Mesendoderm (in vitro differentiated cells): ENCODE measurements around the gene SPNS3.

ENCODE experiments used
- DNase-seq: peaks from one replicate; pipeline ENCODE4 v3.0.0; 2013
- H2AK5ac ChIP-seq: 2 replicates; pipeline ENCODE4 v1.6.1; 2013; ENCODE audit warnings: low read length, inconsistent platforms
- H2BK120ac ChIP-seq: 2 replicates; pipeline ENCODE4 v1.6.1; 2013; ENCODE audit warnings: low read depth, mild to moderate bottlenecking, low read length, moderate library complexity, mixed read lengths
- H2BK15ac ChIP-seq: replicated peaks from 2 replicates; pipeline ENCODE4 v1.6.1; 2013; ENCODE audit warnings: low read depth, mild to moderate bottlenecking, moderate library complexity
- H2BK5ac ChIP-seq: 2 replicates; pipeline ENCODE4 v1.6.1; 2013; ENCODE audit warnings: low read length, inconsistent platforms
- H3K18ac ChIP-seq: 2 replicates; pipeline ENCODE4 v1.6.1; 2013; ENCODE audit warnings: mild to moderate bottlenecking, low read length, mixed read lengths
- H3K23ac ChIP-seq: one replicate; pipeline ENCODE4 v1.6.1; 2013; ENCODE audit warnings: low read length
- H3K27ac ChIP-seq: 2 replicates; pipeline ENCODE4 v1.5.1; 2013; ENCODE audit warnings: low read depth, mild to moderate bottlenecking, inconsistent platforms, low read length, moderate library complexity
- H3K27me3 ChIP-seq: 2 replicates; pipeline ENCODE4 v1.6.1; 2013; ENCODE audit warnings: low read length, control low read depth, mild to moderate bottlenecking, inconsistent platforms; ENCODE audit not compliant: insufficient read depth, poor library complexity
- H3K36me3 ChIP-seq: 2 replicates; pipeline ENCODE4 v1.6.1; 2013; ENCODE audit warnings: low read length, inconsistent platforms; ENCODE audit not compliant: control insufficient read depth, insufficient read depth
- H3K4ac ChIP-seq: one replicate; pipeline ENCODE4 v1.6.1; 2013; ENCODE audit warnings: low read depth, mild to moderate bottlenecking, low read length, moderate library complexity
- H3K4me1 ChIP-seq: 2 replicates; pipeline ENCODE4 v1.6.1; 2013; ENCODE audit warnings: low read depth, low read length, inconsistent platforms; ENCODE audit not compliant: control insufficient read depth
- H3K4me2 ChIP-seq: 2 replicates; pipeline ENCODE4 v1.6.1; 2013; ENCODE audit warnings: low read length
- H3K4me3 ChIP-seq: 2 replicates; pipeline ENCODE4 v1.5.1; 2013; ENCODE audit warnings: mild to moderate bottlenecking, low read length
- H3K56ac ChIP-seq: one replicate; pipeline ENCODE4 v1.6.1; 2013; ENCODE audit warnings: low read length
- H3K79me1 ChIP-seq: 2 replicates; pipeline ENCODE4 v1.6.1; 2013; ENCODE audit warnings: low read length, inconsistent platforms
- H3K79me2 ChIP-seq: 2 replicates; pipeline ENCODE4 v1.6.1; 2013; ENCODE audit warnings: mild to moderate bottlenecking, low read length; ENCODE audit not compliant: control insufficient read depth, insufficient read depth
- H3K9ac ChIP-seq: 2 replicates; pipeline ENCODE4 v1.6.1; 2013; ENCODE audit warnings: low read length, inconsistent platforms
- H4K5ac ChIP-seq: one replicate; pipeline ENCODE4 v1.6.1; 2013; ENCODE audit warnings: low read length
- H4K8ac ChIP-seq: one replicate; pipeline ENCODE4 v1.6.1; 2013; ENCODE audit warnings: low read depth, mild to moderate bottlenecking, control low read depth, low read length, moderate library complexity
- WGBS: extraction: QIAGEN DNeasy Blood & Tissue Kit; methylation state at CpG from one replicate; pipeline ENCODE4 v1.1.7; 2013; ENCODE audit warnings: low lambda C conversion rate, missing lambda C conversion rate; ENCODE audit not compliant: insufficient coverage; ENCODE audit errors: extremely low coverage; 5-methylcytosine and 5-hydroxymethylcytosine counted together

Gene SPNS3

GRCh38 chr17:4475001-4475400, 41.3 kb downstream of the SPNS3 start:
- H3K56ac ChIP-seq, result no peak overlapping the region
- no peak overlapping the region for H3K18ac ChIP-seq
- no peak overlapping the region for H3K23ac ChIP-seq
- no peak overlapping the region for H2BK120ac ChIP-seq
- no peaks in the 10 kb centered on the region for H3K27me3 ChIP-seq
- H2BK5ac ChIP-seq, result no peak overlapping the region
- no peak overlapping the region for H3K4ac ChIP-seq
- no peak overlapping the region for H2AK5ac ChIP-seq
- no peak overlapping the region for H4K5ac ChIP-seq
- no peaks in the 10 kb centered on the region for H3K36me3 ChIP-seq
- no peak overlapping the region for H2BK15ac ChIP-seq
- H3K79me1 ChIP-seq, result no peaks in the 10 kb centered on the region
- no CpG with 5 or more reads among the region's 9 CpGs for WGBS
- no peak overlapping the region for H3K9ac ChIP-seq
- H3K4me2 ChIP-seq, result no peak overlapping the region
- no peaks in the 10 kb centered on the region for H3K79me2 ChIP-seq
- no peak overlapping the region for H3K4me3 ChIP-seq
- no peak overlapping the region for H3K27ac ChIP-seq
- H3K4me1 ChIP-seq, result no peaks in the 10 kb centered on the region
- DNase-seq, result peak; percentile 34
- no peak overlapping the region for H4K8ac ChIP-seq

GRCh38 chr17:4475463-4475862, 41.7 kb downstream of the SPNS3 start:
- no peak overlapping the region for H2BK5ac ChIP-seq
- no peaks in the 10 kb centered on the region for H3K27me3 ChIP-seq
- H2BK120ac ChIP-seq, result no peak overlapping the region
- H4K5ac ChIP-seq, result no peak overlapping the region
- H3K56ac ChIP-seq, result no peak overlapping the region
- H3K23ac ChIP-seq, result no peak overlapping the region
- H3K4ac ChIP-seq, result no peak overlapping the region
- no peak overlapping the region for H3K4me3 ChIP-seq
- H3K18ac ChIP-seq, result no peak overlapping the region
- no peak overlapping the region for H3K9ac ChIP-seq
- no peak overlapping the region for H3K4me2 ChIP-seq
- H3K79me1 ChIP-seq, result no peaks in the 10 kb centered on the region
- no peak for DNase-seq
- no CpG with 5 or more reads among the region's 7 CpGs for WGBS
- H3K27ac ChIP-seq, result no peak overlapping the region
- no peaks in the 10 kb centered on the region for H3K79me2 ChIP-seq
- H3K4me1 ChIP-seq, result no peaks in the 10 kb centered on the region
- no peak overlapping the region for H2BK15ac ChIP-seq
- no peak overlapping the region for H2AK5ac ChIP-seq
- H3K36me3 ChIP-seq, result no peaks in the 10 kb centered on the region
- H4K8ac ChIP-seq, result no peak overlapping the region

DNA sequence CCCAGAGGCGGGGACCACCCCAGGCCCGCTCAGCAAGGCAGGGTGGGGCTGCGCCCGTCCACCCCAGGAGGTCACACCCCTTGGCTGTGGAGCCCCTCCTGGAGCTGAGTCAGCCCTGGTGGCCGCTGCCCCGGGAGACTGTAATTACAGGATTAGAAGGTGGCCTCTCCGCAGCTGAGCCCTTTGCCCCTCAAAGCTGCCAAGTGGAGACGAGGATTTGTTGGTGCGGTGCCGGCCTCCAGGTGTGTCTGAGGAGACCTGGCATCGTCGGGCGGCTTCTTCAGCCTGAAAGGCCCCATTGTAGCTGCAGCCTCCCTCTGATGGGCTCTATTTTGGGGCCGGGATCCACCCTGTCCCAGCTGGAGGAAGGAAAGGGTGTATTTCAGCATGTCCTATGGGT, 42.3 kb downstream of the SPNS3 start:
- WGBS, result no CpG with 5 or more reads among the region's 14 CpGs
- H3K4ac ChIP-seq, result no peak overlapping the region
- H3K4me1 ChIP-seq, result no peaks in the 10 kb centered on the region
- no peak overlapping the region for H3K18ac ChIP-seq
- H3K79me1 ChIP-seq, result no peaks in the 10 kb centered on the region
- H4K5ac ChIP-seq, result no peak overlapping the region
- H2BK15ac ChIP-seq, result no peak overlapping the region
- no peak overlapping the region for H3K23ac ChIP-seq
- no peak overlapping the region for H2BK120ac ChIP-seq
- no peak for DNase-seq
- no peak overlapping the region for H3K56ac ChIP-seq
- no peaks in the 10 kb centered on the region for H3K27me3 ChIP-seq
- no peak overlapping the region for H3K4me3 ChIP-seq
- no peaks in the 10 kb centered on the region for H3K79me2 ChIP-seq
- H3K9ac ChIP-seq, result no peak overlapping the region
- no peak overlapping the region for H2BK5ac ChIP-seq
- no peak overlapping the region for H3K27ac ChIP-seq
- H3K4me2 ChIP-seq, result no peak overlapping the region
- no peak overlapping the region for H2AK5ac ChIP-seq
- no peak overlapping the region for H4K8ac ChIP-seq
- H3K36me3 ChIP-seq, result no peaks in the 10 kb centered on the region

GRCh38 chr17:4476511-4477070, 42.9 kb downstream of the SPNS3 start:
- H2AK5ac ChIP-seq, result no peak overlapping the region
- no peaks in the 10 kb centered on the region for H3K36me3 ChIP-seq
- WGBS, result no CpG with 5 or more reads among the region's 19 CpGs
- no peak overlapping the region for H4K5ac ChIP-seq
- no peak overlapping the region for H3K4ac ChIP-seq
- no peak overlapping the region for H3K56ac ChIP-seq
- no peak overlapping the region for H3K27ac ChIP-seq
- no peak overlapping the region for H4K8ac ChIP-seq
- H3K27me3 ChIP-seq, result no peaks in the 10 kb centered on the region
- no peaks in the 10 kb centered on the region for H3K79me1 ChIP-seq
- no peaks in the 10 kb centered on the region for H3K4me1 ChIP-seq
- no peak overlapping the region for H3K9ac ChIP-seq
- H2BK120ac ChIP-seq, result no peak overlapping the region
- H3K79me2 ChIP-seq, result no peaks in the 10 kb centered on the region
- DNase-seq, result no peak
- H3K4me2 ChIP-seq, result no peak overlapping the region
- no peak overlapping the region for H3K4me3 ChIP-seq
- H2BK15ac ChIP-seq, result no peak overlapping the region
- H2BK5ac ChIP-seq, result no peak overlapping the region
- H3K18ac ChIP-seq, result no peak overlapping the region
- H3K23ac ChIP-seq, result no peak overlapping the region

DNA sequence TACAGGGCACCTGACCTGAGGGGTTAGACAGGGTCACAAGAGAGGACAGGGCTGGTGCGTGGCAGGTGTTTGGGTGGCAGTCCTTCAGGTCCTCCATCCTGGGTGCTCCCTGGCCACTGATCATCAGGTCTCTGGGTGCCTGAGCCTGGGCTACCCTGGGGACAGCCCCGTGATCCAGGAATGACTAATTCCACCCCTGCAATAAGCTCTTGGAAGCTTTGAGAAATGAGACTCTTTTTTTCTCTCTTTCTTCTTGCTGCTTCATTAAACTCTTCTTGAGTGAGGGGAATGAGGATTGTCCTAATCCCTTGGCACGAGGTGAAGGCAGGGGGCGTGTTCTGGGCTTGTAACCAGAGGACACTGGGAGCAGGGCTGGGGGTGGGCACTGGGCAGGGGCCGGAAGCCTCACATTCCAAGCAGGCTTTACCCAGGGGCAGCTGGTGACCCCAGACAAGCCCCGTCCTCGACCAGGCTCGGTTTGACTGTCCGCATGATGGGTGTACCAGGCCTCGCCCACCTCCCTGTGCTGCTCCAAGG, 43.6 kb downstream of the SPNS3 start:
- Histone ChIP-seq H2BK5ac (no peak overlapping the region), H3K4me3 (no peak overlapping the region), H3K18ac (no peak overlapping the region), H3K23ac (no peak overlapping the region), H2BK120ac (no peak overlapping the region), H3K56ac (no peak overlapping the region), H4K5ac (no peak overlapping the region), H3K4me1 (no peaks in the 10 kb centered on the region), H3K27ac (no peak overlapping the region), H3K27me3 (no peaks in the 10 kb centered on the region), H3K79me2 (no peaks in the 10 kb centered on the region), H3K4ac (no peak overlapping the region), H2AK5ac (no peak overlapping the region), H4K8ac (no peak overlapping the region), H3K79me1 (no peaks in the 10 kb centered on the region), H3K4me2 (no peak overlapping the region), H3K36me3 (no peaks in the 10 kb centered on the region), H3K9ac (no peak overlapping the region), H2BK15ac (no peak overlapping the region)
- WGBS, result no CpG with 5 or more reads among the region's 10 CpGs
- DNase-seq, result no peak

GRCh38 chr17:4478318-4478830, 44.6 kb downstream of the SPNS3 start:
- Histone ChIP-seq H4K8ac (no peak overlapping the region), H3K36me3 (no peaks in the 10 kb centered on the region), H2AK5ac (no peak overlapping the region), H2BK5ac (no peak overlapping the region), H2BK15ac (no peak overlapping the region), H4K5ac (no peak overlapping the region), H3K79me1 (no peaks in the 10 kb centered on the region), H3K79me2 (no peaks in the 10 kb centered on the region), H3K4ac (no peak overlapping the region), H3K56ac (no peak overlapping the region), H3K4me2 (no peak overlapping the region), H3K18ac (no peak overlapping the region), H3K27me3 (no peaks in the 10 kb centered on the region), H3K27ac (no peak overlapping the region), H3K4me1 (no peaks in the 10 kb centered on the region), H3K23ac (no peak overlapping the region), H3K9ac (no peak overlapping the region), H2BK120ac (no peak overlapping the region), H3K4me3 (no peak overlapping the region)
- no CpG with 5 or more reads among the region's 11 CpGs for WGBS
- DNase-seq, result no peak
